ENCODE results near the gene TBC1D1. TPM values are rescaled to one million over a fixed set of nuclear protein-coding genes. Genes with fewer than 3 reads are reported as not detected.

TBC1D1 gene
- total and polyA plus RNA-seq, 8 donors = 16.2 to 41.0 (median 24.6) TPM

DNA sequence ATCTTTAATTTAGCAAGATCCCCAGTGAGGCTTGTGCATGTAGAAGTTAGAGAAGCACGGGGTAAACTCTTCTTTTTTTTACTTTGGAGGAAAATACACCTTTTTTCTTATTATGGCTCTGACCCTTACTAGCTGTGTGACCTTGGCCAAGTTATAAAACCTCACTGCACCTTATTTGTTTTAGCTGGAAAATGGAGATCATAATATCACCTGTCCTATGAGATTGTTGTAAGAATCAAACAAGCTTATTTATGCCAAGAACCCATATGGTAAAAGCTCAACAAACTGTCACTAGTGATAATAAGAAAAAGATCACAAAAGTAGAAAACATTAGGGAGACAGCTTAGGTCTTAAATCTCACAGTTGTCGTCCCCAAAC is 196.0 kb downstream of the TBC1D1 start:
- peak overlapping the region; percentile 46 to 73 (median 60) for H3K27ac ChIP-seq
- no peaks in the 10 kb centered on the region for H3K9me3 ChIP-seq
- intact Hi-C loops (cut with DNase I) = loop anchor here in 1 of 3 donors (10.0 kb wide), 1 partner anchor 228 kb away; no protein-coding TSS in a partner anchor
- ATAC-seq = peak; percentile 22 to 66 (median 52)
- peaks cover 38 to 71% (median 60%) of the 10 kb centered on the region in 3 donors for H3K4me1 ChIP-seq
- 29 to 42% methylated on average over 2 of the region's 2 CpGs for WGBS, 2 donors
- no peak overlapping the region for H3K4me3 ChIP-seq
- no peak for FAIRE-seq
- DNase-seq = no peak
- H3K27me3 ChIP-seq = no peaks in the 10 kb centered on the region
- TF ChIP-seq, protein P1, sequence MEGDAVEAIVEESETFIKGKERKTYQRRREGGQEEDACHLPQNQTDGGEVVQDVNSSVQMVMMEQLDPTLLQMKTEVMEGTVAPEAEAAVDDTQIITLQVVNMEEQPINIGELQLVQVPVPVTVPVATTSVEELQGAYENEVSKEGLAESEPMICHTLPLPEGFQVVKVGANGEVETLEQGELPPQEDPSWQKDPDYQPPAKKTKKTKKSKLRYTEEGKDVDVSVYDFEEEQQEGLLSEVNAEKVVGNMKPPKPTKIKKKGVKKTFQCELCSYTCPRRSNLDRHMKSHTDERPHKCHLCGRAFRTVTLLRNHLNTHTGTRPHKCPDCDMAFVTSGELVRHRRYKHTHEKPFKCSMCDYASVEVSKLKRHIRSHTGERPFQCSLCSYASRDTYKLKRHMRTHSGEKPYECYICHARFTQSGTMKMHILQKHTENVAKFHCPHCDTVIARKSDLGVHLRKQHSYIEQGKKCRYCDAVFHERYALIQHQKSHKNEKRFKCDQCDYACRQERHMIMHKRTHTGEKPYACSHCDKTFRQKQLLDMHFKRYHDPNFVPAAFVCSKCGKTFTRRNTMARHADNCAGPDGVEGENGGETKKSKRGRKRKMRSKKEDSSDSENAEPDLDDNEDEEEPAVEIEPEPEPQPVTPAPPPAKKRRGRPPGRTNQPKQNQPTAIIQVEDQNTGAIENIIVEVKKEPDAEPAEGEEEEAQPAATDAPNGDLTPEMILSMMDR (IDR thresholded peaks at IDR 0.05) = no peak
- H3K36me3 ChIP-seq = no peaks in the 10 kb centered on the region

DNA sequence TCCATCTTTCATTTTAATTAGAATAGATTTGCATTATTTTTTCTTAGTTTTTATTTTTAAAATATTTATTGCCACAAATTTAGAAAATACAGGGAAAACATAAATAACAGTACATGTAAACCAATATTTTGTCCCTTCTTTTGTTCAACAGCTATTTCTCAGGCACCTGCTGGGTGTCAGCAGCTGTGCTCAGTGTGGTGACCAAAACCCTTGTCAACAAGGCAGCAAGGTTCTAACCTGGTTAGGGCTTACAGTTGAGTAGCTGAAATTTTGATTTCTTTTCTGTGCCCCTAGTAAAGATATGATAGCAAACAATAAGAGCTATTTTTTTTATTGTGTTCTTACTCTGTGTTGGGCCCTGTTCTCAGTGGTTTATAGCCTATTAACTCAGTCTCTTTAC is 197.4 kb downstream of the TBC1D1 start:
- H3K4me3 ChIP-seq = no peak overlapping the region
- peaks cover 38 to 66% (median 60%) of the 10 kb centered on the region in 3 donors for H3K4me1 ChIP-seq
- ATAC-seq (peak in 3 of 4 donors; percentile 26 to 40 (median 26)), FAIRE-seq (no peak), DNase-seq (no peak)
- H3K9me3 ChIP-seq = no peaks in the 10 kb centered on the region
- intact Hi-C loops (cut with DNase I) = loop anchor here in 1 of 3 donors (10.0 kb wide), 1 partner anchor 226 kb away; no protein-coding TSS in a partner anchor
- no peaks in the 10 kb centered on the region for H3K27me3 ChIP-seq
- no peaks in the 10 kb centered on the region for H3K36me3 ChIP-seq
- peak overlapping the region; percentile 4 to 73 (median 48) for H3K27ac ChIP-seq
- TF ChIP-seq, protein P1 (IDR thresholded peaks at IDR 0.05) = no peak

DNA sequence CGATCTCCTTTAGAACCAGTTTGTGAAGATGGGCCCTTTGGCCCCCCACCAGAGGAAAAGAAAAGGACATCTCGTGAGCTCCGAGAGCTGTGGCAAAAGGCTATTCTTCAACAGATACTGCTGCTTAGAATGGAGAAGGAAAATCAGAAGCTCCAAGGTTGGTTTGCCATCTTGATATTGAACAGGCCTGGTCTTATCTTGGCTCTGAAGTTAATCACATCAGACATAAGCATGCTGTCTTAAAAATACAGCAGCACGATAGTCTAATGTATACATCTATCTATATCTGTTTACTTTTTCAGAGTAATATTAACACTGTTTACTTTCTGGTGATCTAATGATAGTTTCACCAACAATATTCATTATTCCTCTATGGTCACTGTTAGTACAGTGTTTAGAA is 199.1 kb downstream of the TBC1D1 start:
- H3K4me3 ChIP-seq = no peak overlapping the region
- H3K27ac ChIP-seq = no peak overlapping the region
- H3K9me3 ChIP-seq = no peaks in the 10 kb centered on the region
- intact Hi-C loops (cut with DNase I) = loop anchor here in 1 of 3 donors (10.0 kb wide), 1 partner anchor 225 kb away; no protein-coding TSS in a partner anchor
- no peaks in the 10 kb centered on the region for H3K36me3 ChIP-seq
- WGBS, 2 donors = 74 to 79% methylated on average over 4 of the region's 4 CpGs
- ATAC-seq (no peak), FAIRE-seq (no peak), DNase-seq (no peak)
- TF ChIP-seq, protein P1 (IDR thresholded peaks at IDR 0.05) = no peak
- no peaks in the 10 kb centered on the region for H3K27me3 ChIP-seq
- peaks cover 33 to 57% (median 52%) of the 10 kb centered on the region in 3 donors for H3K4me1 ChIP-seq

DNA sequence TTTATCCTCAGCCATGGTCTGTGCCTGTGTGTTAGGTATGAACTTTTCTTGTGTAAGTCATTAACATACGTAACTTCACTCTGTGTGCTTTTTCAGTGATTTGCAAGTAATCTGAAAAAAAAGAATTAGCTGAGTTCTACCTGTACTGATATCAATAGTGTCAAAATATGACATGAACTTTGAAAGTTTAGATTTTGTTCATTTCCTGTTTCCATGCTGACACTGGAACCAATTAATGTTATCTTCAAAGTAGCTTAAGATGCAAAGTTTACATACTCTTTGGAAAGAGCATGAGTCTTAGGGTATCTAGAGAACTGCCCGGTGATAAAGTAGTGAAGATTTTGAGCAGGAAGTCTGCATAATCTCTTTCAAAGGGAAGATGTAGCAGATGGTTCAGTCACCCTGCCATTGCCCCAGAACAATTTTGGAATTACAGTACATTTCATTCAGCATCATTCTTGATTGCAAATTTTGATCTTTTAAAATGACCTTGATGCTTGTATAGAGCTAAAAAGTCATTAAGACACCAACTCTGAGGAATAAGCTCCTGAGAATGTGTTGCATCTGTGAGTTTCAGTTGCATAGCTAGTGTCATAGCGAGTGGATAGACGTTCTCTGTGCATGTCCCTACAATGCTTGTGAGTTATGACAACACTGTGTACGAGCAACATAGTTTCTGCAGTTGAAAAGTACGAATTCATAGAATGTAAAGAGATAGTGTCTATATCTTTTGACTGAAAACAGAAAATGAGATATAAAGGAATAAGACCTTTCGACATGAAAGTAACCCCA is 199.8 kb downstream of the TBC1D1 start:
- Histone ChIP-seq H3K4me1 (peaks cover 32 to 50% (median 45%) of the 10 kb centered on the region in 3 donors), H3K9me3 (no peaks in the 10 kb centered on the region), H3K4me3 (no peak overlapping the region), H3K27me3 (no peaks in the 10 kb centered on the region), H3K36me3 (no peaks in the 10 kb centered on the region), H3K27ac (no peak overlapping the region)
- DNase-seq (no peak), FAIRE-seq (no peak), ATAC-seq (no peak)
- TF ChIP-seq, protein P1 (IDR thresholded peaks at IDR 0.05) = no peak
- intact Hi-C loops (cut with DNase I) = no loop called here
- WGBS, 2 donors = 88 to 90% methylated on average over 7 of the region's 7 CpGs

DNA sequence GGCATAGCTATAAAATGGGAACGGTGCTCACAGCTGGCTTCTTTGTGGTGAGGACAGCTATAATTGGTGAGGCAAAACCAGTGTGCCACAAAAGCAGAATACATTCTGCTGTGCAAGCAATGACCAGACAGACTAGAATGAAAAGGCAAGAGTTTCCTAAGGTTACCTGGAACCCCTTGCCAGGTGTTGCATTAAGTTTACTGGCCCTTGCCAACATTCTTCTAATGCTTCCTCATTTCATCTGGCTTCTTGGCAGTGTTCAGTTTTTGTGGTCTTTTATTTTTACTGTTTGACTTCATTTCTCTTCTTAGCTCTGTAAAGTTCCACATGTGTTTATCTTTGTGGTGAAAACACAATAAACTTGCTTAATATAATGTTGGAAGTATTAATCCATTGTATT is 200.8 kb downstream of the TBC1D1 start:
- DNase-seq (no peak), ATAC-seq (peak in 3 of 4 donors; percentile 9 to 48 (median 31)), FAIRE-seq (no peak)
- H3K4me3 ChIP-seq = no peak overlapping the region
- H3K36me3 ChIP-seq = no peaks in the 10 kb centered on the region
- no peaks in the 10 kb centered on the region for H3K9me3 ChIP-seq
- WGBS, 2 donors = 71 to 82% methylated on average over 1 of the region's 1 CpG
- no peak overlapping the region for H3K27ac ChIP-seq
- no peaks in the 10 kb centered on the region for H3K27me3 ChIP-seq
- TF ChIP-seq, protein P1 (IDR thresholded peaks at IDR 0.05) = no peak
- peaks cover 24 to 41% (median 35%) of the 10 kb centered on the region in 3 donors for H3K4me1 ChIP-seq
- intact Hi-C loops (cut with DNase I) = no loop called here

All from pancreas (tissue), 10 donors.